Endodermal cell (in vitro differentiated cells): ENCODE results near the gene PLD5. TPM values are rescaled to one million over a fixed set of nuclear protein-coding genes. Genes with fewer than 3 reads are reported as not detected.
"Not testable (repeated sequence)": the region's sequence is repeated elsewhere in the genome, so short reads cannot be mapped to it uniquely, and the experiment has no call there.

ENCODE experiments used
- DNase-seq: peaks from one replicate; pipeline ENCODE4 v3.0.0-alpha.2; 2017
- H3K27ac ChIP-seq: 2 replicates; pipeline ENCODE4 v1.5.1; 2013; ENCODE audit warnings: mild to moderate bottlenecking, low read depth, low read length, moderate library complexity
- H3K27me3 ChIP-seq: 2 replicates; pipeline ENCODE4 v1.6.1; 2013; ENCODE audit warnings: mild to moderate bottlenecking, low read length, moderate library complexity; ENCODE audit not compliant: insufficient read depth, control insufficient read depth, poor library complexity, severe bottlenecking
- H3K36me3 ChIP-seq: 2 replicates; pipeline ENCODE4 v1.7.0; 2013; ENCODE audit warnings: mild to moderate bottlenecking, low read length, moderate library complexity; ENCODE audit not compliant: control insufficient read depth, insufficient read depth
- H3K4me1 ChIP-seq: one replicate; pipeline ENCODE4 v1.7.0; 2013; ENCODE audit warnings: low read length; ENCODE audit not compliant: control insufficient read depth, insufficient read depth
- H3K4me3 ChIP-seq: 2 replicates; pipeline ENCODE4 v1.5.1; 2013; ENCODE audit warnings: mild to moderate bottlenecking, low read length, moderate library complexity
- H3K9ac ChIP-seq: 2 replicates; pipeline ENCODE4 v1.6.1; 2013; ENCODE audit warnings: mild to moderate bottlenecking, low read length, moderate library complexity; ENCODE audit not compliant: poor library complexity, severe bottlenecking; ENCODE audit errors: extremely low read depth
- H3K9me3 ChIP-seq: 2 replicates; pipeline ENCODE4 v1.6.1; 2013; ENCODE audit warnings: mild to moderate bottlenecking, low read length, moderate library complexity; ENCODE audit not compliant: control insufficient read depth
- H3K27ac Mint-ChIP-seq: 2 replicates; pipeline ENCODE4 v1.8.0; 2020; ENCODE audit warnings: mixed read lengths
- H3K27me3 Mint-ChIP-seq: 2 replicates; pipeline ENCODE4 v1.8.0; 2021; ENCODE audit warnings: mild to moderate bottlenecking, mixed read lengths; ENCODE audit not compliant: insufficient read depth
- H3K36me3 Mint-ChIP-seq: 2 replicates; pipeline ENCODE4 v1.8.0; 2020; ENCODE audit warnings: low read depth, mixed read lengths
- H3K4me1 Mint-ChIP-seq: 2 replicates; pipeline ENCODE4 v1.8.0; 2020; ENCODE audit warnings: mixed read lengths
- H3K4me3 Mint-ChIP-seq: 2 replicates; pipeline ENCODE4 v1.8.0; 2020; ENCODE audit warnings: mild to moderate bottlenecking, moderate library complexity, mixed read lengths
- H3K9me3 Mint-ChIP-seq: 2 replicates; pipeline ENCODE4 v1.8.0; 2020; ENCODE audit warnings: mild to moderate bottlenecking, mixed read lengths
- CTCF ChIP-seq: fragments of 200-600 bp; sonication (generic); conservative IDR thresholded peaks from 2 replicates; pipeline ENCODE4 v1.5.0; 2021; ENCODE audit warnings: antibody characterized with exemption, mild to moderate bottlenecking
- whole genome bisulfite sequencing, 2 experiments: methylation state at CpG; one replicate each; pipeline versions ENCODE4 v1.1.5 to v1.1.7; 2013; ENCODE audit warnings: missing lambda C conversion rate in 2 of 2, mixed read lengths in 1 of 2; ENCODE audit not compliant: insufficient coverage in 1 of 2, insufficient read length in 1 of 2; 5-methylcytosine and 5-hydroxymethylcytosine counted together
- total RNA-seq, 2 donors: library from RNA; stranded (reverse); fragmentation: NEBNext Ultra II Directional in 1 of 2; extraction: Animal tissue kit (Norgen Biotek cat#: 25700) in 1 of 2; gene quantifications; 2 replicates in 1 of 2; 3 replicates in 1 of 2; pipeline ENCODE4 v1.2.1, GENCODE V29; 2021

Gene PLD5
- total RNA-seq, 2 donors from 2014 or later, result 0.66 to 2.7 TPM

GRCh38 chr1:242120432-242120831, 404.1 kb downstream of the PLD5 start:
- Histone ChIP-seq H3K27ac (no peak overlapping the region), H3K4me1 (no peaks in the 10 kb centered on the region), H3K36me3 (no peaks in the 10 kb centered on the region), H3K9me3 (no peaks in the 10 kb centered on the region), H3K4me3 (no peak overlapping the region), H3K9ac (no peak overlapping the region), H3K27me3 (no peaks in the 10 kb centered on the region)
- Mint-ChIP-seq H3K9me3 (no peaks in the 10 kb centered on the region), H3K27me3 (no peaks in the 10 kb centered on the region), H3K27ac (no peak overlapping the region), H3K36me3 (no peaks in the 10 kb centered on the region), H3K4me1 (no peaks in the 10 kb centered on the region), H3K4me3 (no peak overlapping the region)
- WGBS, 2 experiments, result 97% methylated on average over 2 of the region's 2 CpGs; no CpG with 5 or more reads in 1 of the 2 experiments
- DNase-seq, result no peak
- no peak for TF ChIP-seq CTCF

DNA sequence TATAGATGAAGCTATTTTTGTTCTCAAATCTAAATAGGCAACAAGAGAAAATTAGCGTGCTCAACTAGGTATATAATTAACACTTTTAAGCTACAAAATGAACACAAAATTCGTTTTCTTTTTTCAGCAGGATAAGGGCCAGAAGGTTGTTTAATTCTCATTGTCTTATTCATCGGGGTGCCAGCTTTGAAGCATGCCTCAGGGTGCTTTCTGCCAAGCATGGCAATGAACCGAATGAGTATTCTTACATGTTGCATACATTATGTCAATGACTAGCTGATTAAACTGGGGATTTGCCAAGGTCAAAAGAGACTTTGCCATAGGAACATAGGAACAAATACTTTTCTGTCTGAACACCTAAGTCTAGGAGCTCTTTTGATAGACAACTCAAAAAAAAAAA, 423.6 kb downstream of the PLD5 start:
- H3K27ac Mint-ChIP-seq, result no peak overlapping the region
- H3K36me3 Mint-ChIP-seq, result peaks cover 2% of the 10 kb centered on the region
- Histone ChIP-seq H3K27ac (no peak overlapping the region), H3K9me3 (no peaks in the 10 kb centered on the region), H3K4me3 (no peak overlapping the region), H3K36me3 (no peaks in the 10 kb centered on the region), H3K9ac (no peak overlapping the region), H3K4me1 (no peaks in the 10 kb centered on the region), H3K27me3 (no peaks in the 10 kb centered on the region)
- no peak for DNase-seq
- H3K27me3 Mint-ChIP-seq, result no peaks in the 10 kb centered on the region
- no peak for TF ChIP-seq CTCF
- no peaks in the 10 kb centered on the region for H3K4me1 Mint-ChIP-seq
- peaks cover 22% of the 10 kb centered on the region for H3K9me3 Mint-ChIP-seq
- no peak overlapping the region for H3K4me3 Mint-ChIP-seq
- 91 to 98% methylated on average over 3 to 4 of the region's 4 CpGs for WGBS, 2 experiments

GRCh38 chr1:242097283-242097682, 427.2 kb downstream of the PLD5 start:
- not testable (repeated sequence) for H3K4me3 Mint-ChIP-seq, H3K27me3 ChIP-seq
- no CpG with 5 or more reads among the region's 3 CpGs for WGBS, 2 experiments

GRCh38 chr1:242093116-242093515, 431.4 kb downstream of the PLD5 start:
- no peaks in the 10 kb centered on the region for H3K27me3 Mint-ChIP-seq
- H3K4me1 Mint-ChIP-seq, result peaks cover 34% of the 10 kb centered on the region
- no peaks in the 10 kb centered on the region for H3K36me3 Mint-ChIP-seq
- H3K4me3 Mint-ChIP-seq, result no peak overlapping the region
- Histone ChIP-seq H3K9me3 (no peaks in the 10 kb centered on the region), H3K27me3 (no peaks in the 10 kb centered on the region), H3K4me3 (no peak overlapping the region), H3K36me3 (no peaks in the 10 kb centered on the region), H3K27ac (no peak overlapping the region), H3K9ac (no peak overlapping the region), H3K4me1 (peaks cover 6% of the 10 kb centered on the region)
- no peak for DNase-seq
- H3K9me3 Mint-ChIP-seq, result peaks cover 6% of the 10 kb centered on the region
- no peak overlapping the region for H3K27ac Mint-ChIP-seq
- TF ChIP-seq CTCF, result no peak
- WGBS, 2 experiments, result 88 to 91% methylated on average over 10 to 11 of the region's 11 CpGs

More at GRCh38 chr1:242097283-242097682, 427.2 kb downstream of the PLD5 start:
- not testable (repeated sequence) for H3K4me3 ChIP-seq, H3K27ac Mint-ChIP-seq, H3K9ac ChIP-seq, DNase-seq, H3K9me3 ChIP-seq, H3K36me3 ChIP-seq, H3K27ac ChIP-seq, H3K36me3 Mint-ChIP-seq, H3K27me3 Mint-ChIP-seq, H3K4me1 ChIP-seq
- Mint-ChIP-seq H3K4me1 (peaks cover 10% of the 10 kb centered on the region), H3K9me3 (peaks cover 22% of the 10 kb centered on the region)
